Liver (tissue), 9 donors: ENCODE measurements around the gene RPS28. TPM values are rescaled to one million over a fixed set of nuclear protein-coding genes. Genes with fewer than 3 reads are reported as not detected.

Experiments
- DNase-seq: peaks from one replicate; pipeline ENCODE4 v3.0.0-alpha.2; 2017; ENCODE audit warnings: low spot score
- H3K27ac ChIP-seq, 2 donors: one replicate each; pipeline ENCODE4 v1.7.0; 2013; ENCODE audit warnings: inconsistent platforms in 2 of 2, low read length in 2 of 2, control low read depth in 1 of 2, low read depth in 1 of 2, mild to moderate bottlenecking in 1 of 2
- H3K27me3 ChIP-seq, 4 donors: one replicate each; pipeline versions ENCODE4 v1.6.1 to v1.7.0; 2013; ENCODE audit warnings: low read length in 3 of 4, inconsistent platforms in 1 of 4, mild to moderate bottlenecking in 1 of 4, moderate library complexity in 1 of 4; ENCODE audit not compliant: control insufficient read depth in 4 of 4, insufficient read depth in 4 of 4
- H3K36me3 ChIP-seq, 4 donors: one replicate each; pipeline versions ENCODE4 v1.6.1 to v1.7.0; 2013; ENCODE audit warnings: low read length in 3 of 4, mild to moderate bottlenecking in 3 of 4, low read depth in 1 of 4, moderate library complexity in 1 of 4; ENCODE audit not compliant: control insufficient read depth in 4 of 4, insufficient read depth in 3 of 4
- H3K4me1 ChIP-seq, 4 donors: one replicate each; pipeline versions ENCODE4 v1.6.1 to v1.7.0; 2013; ENCODE audit warnings: low read length in 3 of 4, mild to moderate bottlenecking in 3 of 4, moderate library complexity in 1 of 4; ENCODE audit not compliant: control insufficient read depth in 4 of 4, insufficient read depth in 4 of 4
- H3K4me3 ChIP-seq, 3 donors: one replicate each; pipeline versions ENCODE4 v1.6.1 to v1.7.0; 2013; ENCODE audit warnings: low read length in 3 of 3, control low read depth in 1 of 3, low read depth in 1 of 3, mild to moderate bottlenecking in 1 of 3
- H3K9ac ChIP-seq, 2 donors: one replicate each; pipeline ENCODE4 v1.7.0; 2013; ENCODE audit warnings: low read length in 2 of 2, mild to moderate bottlenecking in 2 of 2, moderate library complexity in 2 of 2, control low read depth in 1 of 2, low read depth in 1 of 2
- H3K9me3 ChIP-seq, 4 donors: one replicate each; pipeline versions ENCODE4 v1.6.1 to v1.7.0; 2013; ENCODE audit warnings: low read length in 3 of 4; ENCODE audit not compliant: control insufficient read depth in 4 of 4
- CTCF ChIP-seq: fragments of 150-350 bp; IDR thresholded peaks from 2 replicates; pipeline ENCODE4 v1.5.1; 2017; ENCODE audit warnings: improper control_type of control experiment, low read depth, low read length; ENCODE audit not compliant: missing input control
- EGR1 ChIP-seq, 2 donors: IDR thresholded peaks; 2 replicates each; pipeline ENCODE4 v1.6.1; 2016 to 2018; ENCODE audit warnings: antibody characterized with exemption in 2 of 2, low read depth in 2 of 2
- FOXA1 ChIP-seq: IDR thresholded peaks from 2 replicates; pipeline ENCODE4 v1.6.1; 2016; ENCODE audit warnings: antibody characterized with exemption
- FOXA2 ChIP-seq: IDR thresholded peaks from 2 replicates; pipeline ENCODE4 v1.6.1; 2016; ENCODE audit warnings: antibody characterized with exemption
- GABPA ChIP-seq, 2 donors: IDR thresholded peaks in 1 of 2; conservative IDR thresholded peaks in 1 of 2; 2 replicates each; pipeline ENCODE4 v1.6.1; 2016; ENCODE audit warnings: antibody characterized with exemption in 2 of 2, mild to moderate bottlenecking in 1 of 2, moderate library complexity in 1 of 2
- HNF4A ChIP-seq, 2 donors: conservative IDR thresholded peaks; 2 replicates each; pipeline ENCODE4 v1.6.1; 2016; ENCODE audit warnings: antibody characterized with exemption in 2 of 2, mild to moderate bottlenecking in 2 of 2
- HNF4G ChIP-seq: IDR thresholded peaks from 2 replicates; pipeline ENCODE4 v1.6.1; 2016; ENCODE audit warnings: antibody characterized with exemption
- JUND ChIP-seq, 2 donors: IDR thresholded peaks; 2 replicates each; pipeline ENCODE4 v1.6.1; 2016; ENCODE audit warnings: antibody characterized with exemption in 2 of 2
- NR2F2 ChIP-seq: IDR thresholded peaks from 2 replicates; pipeline ENCODE4 v1.6.1; 2016; ENCODE audit warnings: antibody characterized with exemption
- RAD21 ChIP-seq, 2 donors: IDR thresholded peaks; 2 replicates each; pipeline ENCODE4 v1.6.1; 2016; ENCODE audit warnings: antibody characterized with exemption in 2 of 2, mild to moderate bottlenecking in 2 of 2
- REST ChIP-seq: IDR thresholded peaks from 2 replicates; pipeline ENCODE4 v1.6.1; 2016; ENCODE audit warnings: antibody characterized with exemption, mild to moderate bottlenecking
- RXRA ChIP-seq, 2 donors: IDR thresholded peaks; 2 replicates each; pipeline ENCODE4 v1.6.1; 2017 to 2018; ENCODE audit warnings: antibody characterized with exemption in 2 of 2, mild to moderate bottlenecking in 1 of 2
- SP1 ChIP-seq: IDR thresholded peaks from 2 replicates; pipeline ENCODE4 v1.6.1; 2018; ENCODE audit warnings: antibody characterized with exemption, mild to moderate bottlenecking
- TAF1 ChIP-seq: conservative IDR thresholded peaks from 2 replicates; pipeline ENCODE4 v1.6.1; 2016; ENCODE audit warnings: antibody characterized with exemption, mild to moderate bottlenecking
- YY1 ChIP-seq: IDR thresholded peaks from 2 replicates; pipeline ENCODE4 v1.6.1; 2016; ENCODE audit warnings: antibody characterized with exemption, mild to moderate bottlenecking
- ZBTB33 ChIP-seq: IDR thresholded peaks from 2 replicates; pipeline ENCODE4 v1.6.1; 2016; ENCODE audit warnings: antibody characterized with exemption
- WGBS: extraction: QIAGEN DNeasy Blood & Tissue Kit; methylation state at CpG from one replicate; pipeline ENCODE4 v1.1.7; 2013; 5-methylcytosine and 5-hydroxymethylcytosine counted together
- polyA plus RNA-seq, 2 donors: library from polyadenylated mRNA; stranded (reverse) in 1 of 2; unstranded in 1 of 2; fragments of 200-250 nt in 1 of 2; fragments of >200 nt in 1 of 2; fragmentation: Nextera tagmentation in 1 of 2; extraction: Ambion mirVana in 1 of 2; gene quantifications; one replicate each; pipeline versions ENCODE4 v1.2.1 to v1.2.3, GENCODE V29; 2013 to 2015
- total RNA-seq, 2 donors: library from RNA; depleted of rRNA; stranded (reverse); fragments of >200 nt; gene quantifications; one replicate each; pipeline ENCODE4 v1.2.3, GENCODE V29; 2014
- TF ChIP-seq, protein P1 (sequence below): IDR thresholded peaks from 2 replicates; pipeline ENCODE4 v1.6.1; 2016; ENCODE audit warnings: antibody characterized with exemption
- TF ChIP-seq, protein P2 (sequence below): IDR thresholded peaks from 2 replicates; pipeline ENCODE4 v1.6.1; 2016; ENCODE audit warnings: antibody characterized with exemption
- donor health status: healthy.
- donor health status: healthy.
- donor health status: healthy.
- donor health status: healthy.
- donor health status: healthy.

Gene RPS28
- total and polyA plus RNA-seq, 4 donors = 74.7 to 467 (median 265) TPM

DNA sequence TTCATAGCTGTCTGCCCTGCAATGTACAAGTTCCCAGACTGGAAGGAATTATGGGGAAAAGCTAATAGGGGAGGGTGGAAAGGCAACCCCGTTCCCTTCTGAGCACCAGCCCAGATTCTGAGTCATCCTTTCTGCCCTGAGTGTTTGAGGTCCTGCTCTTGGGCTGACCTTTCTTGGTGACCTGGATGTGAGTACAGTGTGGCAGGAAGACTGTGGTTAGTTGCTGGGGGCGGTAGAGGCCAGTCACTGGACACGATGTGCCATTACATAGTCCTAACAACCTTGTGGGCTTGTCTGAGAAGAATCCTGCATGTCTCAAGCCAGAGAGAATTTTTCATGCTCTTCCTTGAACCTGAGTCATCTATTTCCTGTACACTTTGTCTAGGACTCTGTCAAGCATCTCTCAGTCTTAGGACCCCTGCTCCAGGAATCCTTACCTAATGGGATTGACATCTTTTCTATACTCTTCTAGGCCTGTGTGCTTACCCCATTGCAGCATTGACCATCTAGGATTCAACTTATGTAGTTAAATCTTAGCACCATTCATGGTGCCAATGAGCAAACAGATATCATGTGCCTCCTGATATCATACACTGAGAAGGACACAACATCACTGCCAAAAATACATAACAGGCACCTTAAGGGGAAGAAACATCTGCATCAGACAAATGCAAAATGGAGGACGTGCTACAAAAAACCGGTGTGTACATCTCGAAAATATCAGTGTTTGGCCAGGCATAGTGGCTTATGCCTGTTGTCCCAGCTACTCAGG lies 34.5 kb downstream of the RPS28 start:
- peak; percentile 28 to 44 for TF ChIP-seq RAD21 (IDR thresholded peaks at IDR 0.05)
- peak in 1 of 2 donors; percentile 35 for TF ChIP-seq HNF4A (conservative IDR thresholded peaks at IDR 0.05)
- no peak for TF ChIP-seq TAF1
- TF ChIP-seq FOXA1 = no peak
- no peak for TF ChIP-seq FOXA2
- TF ChIP-seq, protein P1, sequence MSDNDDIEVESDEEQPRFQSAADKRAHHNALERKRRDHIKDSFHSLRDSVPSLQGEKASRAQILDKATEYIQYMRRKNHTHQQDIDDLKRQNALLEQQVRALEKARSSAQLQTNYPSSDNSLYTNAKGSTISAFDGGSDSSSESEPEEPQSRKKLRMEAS = no peak
- peak; percentile 80 to 91 for TF ChIP-seq JUND (IDR thresholded peaks at IDR 0.05)
- TF ChIP-seq GABPA (IDR thresholded peaks at IDR 0.05 in 1 of 2, conservative IDR thresholded peaks at IDR 0.05 in 1 of 2) = no peak
- TF ChIP-seq, protein P2, sequence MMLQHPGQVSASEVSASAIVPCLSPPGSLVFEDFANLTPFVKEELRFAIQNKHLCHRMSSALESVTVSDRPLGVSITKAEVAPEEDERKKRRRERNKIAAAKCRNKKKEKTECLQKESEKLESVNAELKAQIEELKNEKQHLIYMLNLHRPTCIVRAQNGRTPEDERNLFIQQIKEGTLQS = no peak
- no peak for TF ChIP-seq CTCF
- TF ChIP-seq ZBTB33 = no peak
- peak; percentile 59 to 80 for TF ChIP-seq RXRA (IDR thresholded peaks at IDR 0.05)
- peak; percentile 99 for TF ChIP-seq NR2F2
- peak; percentile 48 for TF ChIP-seq SP1
- TF ChIP-seq HNF4G = no peak
- TF ChIP-seq YY1 = no peak
- no peak for TF ChIP-seq REST
- TF ChIP-seq EGR1 (IDR thresholded peaks at IDR 0.05; ENCODE audit: low read depth in 2 of 2) = peak in 1 of 2 donors; percentile 14
- no peaks in the 10 kb centered on the region for H3K27me3 ChIP-seq
- H3K36me3 ChIP-seq = no peaks in the 10 kb centered on the region
- no peak overlapping the region for H3K9ac ChIP-seq
- no peak overlapping the region for H3K4me3 ChIP-seq
- H3K9me3 ChIP-seq = no peaks in the 10 kb centered on the region
- H3K4me1 ChIP-seq = peaks cover 4 to 35% (median 10%) of the 10 kb centered on the region in 4 donors
- WGBS = 70% methylated on average over 6 of the region's 6 CpGs
- peak overlapping the region; percentile 17 to 72 for H3K27ac ChIP-seq
- DNase-seq = no peak
